ENCODE measurements around the gene RARRES1.

RARRES1 gene

GRCh38 chr3:158750016-158750415 is 17.8 kb upstream of the RARRES1 start:
- TF ChIP-seq CTCF (IDR thresholded peaks at IDR 0.05; ENCODE audit: low read depth, low read length), result no peak
- no peak overlapping the region for H3K4me3 ChIP-seq (ENCODE audit: low read depth, low read length)

GRCh38 chr3:158749526-158749925 is 17.3 kb upstream of the RARRES1 start:
- TF ChIP-seq CTCF (IDR thresholded peaks at IDR 0.05; ENCODE audit: low read depth, low read length), result no peak
- no peak overlapping the region for H3K4me3 ChIP-seq (ENCODE audit: low read depth, low read length)

GRCh38 chr3:158748237-158748828 is 16.1 kb upstream of the RARRES1 start:
- H3K4me3 ChIP-seq (ENCODE audit: low read depth, low read length), result no peak overlapping the region
- TF ChIP-seq CTCF (IDR thresholded peaks at IDR 0.05; ENCODE audit: low read depth, low read length), result no peak

GRCh38 chr3:158747417-158747816 is 15.2 kb upstream of the RARRES1 start:
- no peak for TF ChIP-seq CTCF (IDR thresholded peaks at IDR 0.05; ENCODE audit: low read depth, low read length)
- H3K4me3 ChIP-seq (ENCODE audit: low read depth, low read length), result no peak overlapping the region

- no peak for TF ChIP-seq CTCF (IDR thresholded peaks at IDR 0.05; ENCODE audit: low read depth, low read length)
- H3K4me3 ChIP-seq (ENCODE audit: low read depth, low read length), result no peak overlapping the region
Measured at GRCh38 chr3:158745551-158745950, 13.3 kb upstream of the RARRES1 start.

- TF ChIP-seq CTCF (IDR thresholded peaks at IDR 0.05; ENCODE audit: low read depth, low read length), result no peak
- no peak overlapping the region for H3K4me3 ChIP-seq (ENCODE audit: low read depth, low read length)
Measured at GRCh38 chr3:158744567-158745288, 12.5 kb upstream of the RARRES1 start.
